ENCODE results near the gene ASPDH. TPM values are rescaled to one million over a fixed set of nuclear protein-coding genes. Genes with fewer than 3 reads are reported as not detected.
A peak's percentile ranks its signal among the peaks of the same experiment; 100 is the strongest.

Gene ASPDH
- total RNA-seq, 2 donors from 2014 or later, result not detected

DNA sequence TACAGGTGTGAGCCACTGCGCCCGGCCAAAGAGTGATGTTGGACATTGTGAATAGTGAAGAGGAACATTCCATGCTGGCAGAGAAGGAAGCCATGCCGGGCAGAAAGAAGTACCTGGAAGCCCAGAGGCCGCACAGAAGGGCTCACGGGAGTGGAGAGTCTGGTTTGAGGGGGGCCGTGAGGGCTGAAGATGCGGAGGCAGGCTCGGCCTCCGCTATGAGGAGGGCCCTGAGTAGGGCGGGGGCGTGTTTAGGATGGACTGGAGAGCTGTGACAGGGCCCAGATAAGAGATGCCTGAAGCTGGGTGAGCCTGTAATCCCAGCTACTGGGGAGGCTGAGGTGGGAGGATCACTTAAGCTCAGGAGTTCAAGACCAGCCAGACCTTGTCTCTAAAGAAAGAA, 4.3 kb downstream of the ASPDH start:
- no peak for DNase-seq (ENCODE audit: low spot score in 2 of 2)
- no peak for ATAC-seq
- Mint-ChIP-seq H3K9me3 (no peaks in the 10 kb centered on the region), H3K36me3 (peaks cover 0 to 6% of the 10 kb centered on the region in 2 donors), H3K27ac (peak overlapping the region in 1 of 2 donors; percentile 60)

DNA sequence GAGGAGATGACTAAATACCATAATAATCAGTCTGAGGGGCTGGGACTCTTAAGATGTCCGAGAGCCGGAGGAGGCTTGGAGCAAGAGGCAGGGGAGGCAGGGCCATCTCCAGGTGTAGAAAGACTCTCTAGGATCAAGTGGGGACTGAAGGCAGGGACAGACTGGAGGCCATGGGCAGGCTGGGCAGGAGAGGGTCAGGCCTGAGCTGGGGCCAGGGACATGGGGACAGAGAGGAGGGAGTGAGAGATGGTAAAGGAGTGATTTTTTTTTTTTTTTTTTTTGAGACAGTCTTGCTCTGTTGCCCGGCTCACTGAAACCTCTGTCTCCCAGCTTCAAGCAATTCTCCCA, 4.9 kb downstream of the ASPDH start:
- no peak for ATAC-seq
- Mint-ChIP-seq H3K36me3 (peaks cover 0 to 6% of the 10 kb centered on the region in 2 donors), H3K27ac (peak overlapping the region; percentile 60 to 65)

DNA sequence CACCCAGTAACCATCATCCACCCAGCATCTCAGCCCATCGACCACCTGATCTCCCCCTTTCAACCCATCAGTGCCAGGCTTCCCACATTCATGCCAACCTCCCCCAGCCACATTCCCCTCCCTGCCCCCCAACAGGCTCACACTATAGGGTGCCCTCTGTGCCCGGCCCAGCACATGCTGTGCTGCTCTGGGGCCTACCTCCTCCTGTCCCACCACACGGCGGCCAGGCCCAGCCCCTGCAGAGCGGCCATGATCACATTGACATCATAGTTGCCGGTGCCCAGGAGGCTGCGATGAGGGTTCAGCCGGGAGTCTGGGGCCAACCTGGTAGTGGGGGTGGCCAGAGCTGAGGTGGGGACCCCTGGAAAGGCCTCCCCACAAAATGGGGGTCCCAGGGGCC, 6.3 kb downstream of the ASPDH start:
- peaks cover 0 to 6% of the 10 kb centered on the region in 2 donors for H3K36me3 Mint-ChIP-seq
- peak overlapping the region; percentile 60 to 89 for H3K27ac Mint-ChIP-seq

More for the DNA sequence above, 4.9 kb downstream of the ASPDH start:
- DNase-seq (ENCODE audit: low spot score in 2 of 2), result no peak
- no peaks in the 10 kb centered on the region for H3K9me3 Mint-ChIP-seq

DNA sequence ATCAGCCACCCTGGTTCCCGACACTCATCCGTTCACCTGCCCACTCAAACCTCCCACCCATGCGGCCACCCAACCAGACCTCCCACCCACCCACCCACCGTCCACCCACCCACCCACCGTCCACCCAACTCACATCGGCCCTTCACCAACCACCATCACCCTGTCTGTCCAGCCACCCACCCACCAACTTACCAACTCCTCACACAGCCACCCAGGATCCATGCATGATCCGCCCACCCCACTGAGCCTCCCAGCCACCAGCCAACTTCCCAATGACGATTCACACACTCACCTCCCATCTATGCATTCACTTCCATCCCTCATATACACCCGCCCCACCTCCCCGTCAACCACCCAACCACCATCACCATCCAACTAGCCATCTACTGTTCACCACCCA, 7.0 kb downstream of the ASPDH start:
- Mint-ChIP-seq H3K9me3 (no peaks in the 10 kb centered on the region), H3K27ac (no peak overlapping the region), H3K36me3 (peaks cover 0 to 6% of the 10 kb centered on the region in 2 donors)
- no peak for ATAC-seq
- DNase-seq (ENCODE audit: low spot score in 2 of 2), result no peak

More for the DNA sequence above, 6.3 kb downstream of the ASPDH start:
- no peaks in the 10 kb centered on the region for H3K9me3 Mint-ChIP-seq
- no peak for ATAC-seq
- no peak for DNase-seq (ENCODE audit: low spot score in 2 of 2)

DNA sequence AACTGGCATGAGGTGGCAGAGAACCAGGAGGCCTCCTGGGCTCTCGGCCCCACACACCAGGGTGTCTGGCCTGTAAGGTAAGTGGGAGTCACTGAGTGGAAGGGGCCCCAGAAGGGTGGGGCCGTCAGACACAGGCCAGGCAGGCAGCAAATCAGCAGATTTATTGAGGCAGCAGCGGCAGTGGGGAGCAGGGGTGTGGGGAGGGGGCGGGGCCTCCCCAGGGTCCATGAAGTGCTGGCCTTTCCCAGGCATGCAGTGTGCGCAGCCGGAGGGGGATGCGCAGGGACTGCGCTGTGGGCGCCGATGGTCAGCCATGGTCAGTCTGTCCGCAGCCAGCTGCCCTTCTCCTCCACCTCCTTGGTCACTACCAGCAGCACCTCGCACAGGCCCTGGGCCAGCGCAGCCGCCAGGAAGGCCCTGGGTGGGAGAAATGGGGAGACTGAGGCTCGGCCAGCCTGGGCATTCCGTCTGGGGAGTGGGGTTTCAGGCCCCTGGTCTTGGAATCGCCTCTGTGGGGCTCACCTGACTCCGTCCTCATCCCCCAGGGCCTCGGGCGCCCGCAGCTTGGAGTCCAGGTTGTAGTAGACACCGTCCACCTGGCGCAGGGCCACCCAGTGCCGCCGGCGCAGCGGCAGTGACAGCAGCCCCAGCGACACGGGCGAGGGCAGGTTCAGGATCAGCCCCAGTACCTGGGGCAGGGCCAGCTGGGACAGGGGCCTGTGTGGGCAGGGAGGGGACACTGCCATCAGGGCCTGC, 7.7 kb downstream of the ASPDH start:
- no peak for DNase-seq (ENCODE audit: low spot score in 2 of 2)
- Mint-ChIP-seq H3K36me3 (peaks cover 0 to 6% of the 10 kb centered on the region in 2 donors), H3K9me3 (no peaks in the 10 kb centered on the region), H3K27ac (no peak overlapping the region)
- ATAC-seq, result no peak

DNA sequence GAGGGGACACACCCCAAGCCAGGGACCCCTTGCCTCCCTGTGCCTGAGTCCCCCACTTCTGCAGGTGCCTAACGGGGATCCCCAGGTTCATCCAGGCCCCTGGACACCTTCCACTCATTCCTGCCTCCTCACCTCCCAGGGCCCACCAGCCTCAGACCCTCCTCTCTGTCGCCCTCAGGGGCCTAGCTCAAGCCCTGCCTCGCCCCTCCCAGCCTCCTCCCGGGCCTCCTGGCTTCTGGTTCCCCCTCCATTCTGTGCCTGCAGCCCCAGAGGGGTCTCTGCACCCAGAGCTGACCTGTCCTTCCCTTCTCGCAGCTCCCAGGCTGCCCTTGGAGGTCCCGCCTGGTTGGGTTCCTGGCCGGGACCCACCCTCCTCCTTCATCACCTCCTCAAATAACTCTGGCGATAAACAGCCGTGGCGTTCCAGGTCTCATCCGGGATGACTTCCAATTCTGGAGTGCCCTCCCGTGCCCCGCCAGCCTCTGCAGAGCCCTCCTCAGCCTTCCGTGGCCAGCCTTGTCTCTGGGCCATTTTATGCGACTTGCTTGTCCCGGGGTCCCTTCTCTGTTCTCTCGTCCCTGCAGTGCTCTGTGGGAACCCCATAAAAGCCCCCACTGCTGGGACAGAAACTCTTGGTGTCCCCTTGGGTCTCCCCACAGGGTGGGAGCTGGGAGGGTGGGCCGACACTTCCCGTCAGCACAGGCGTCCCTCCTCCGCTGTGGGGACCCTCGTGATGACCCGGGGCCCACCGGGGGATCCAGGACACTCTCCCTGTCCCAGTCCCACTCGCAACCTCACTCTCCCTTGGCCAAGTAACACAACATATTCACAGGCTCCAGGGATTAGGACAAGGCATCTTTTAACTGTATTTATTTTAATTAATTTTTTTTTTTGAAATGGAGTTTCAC, 11.9 kb downstream of the ASPDH start:
- DNase-seq (ENCODE audit: low spot score in 2 of 2) (no peak), ATAC-seq (no peak)
- Mint-ChIP-seq H3K9me3 (no peaks in the 10 kb centered on the region), H3K27ac (peak overlapping the region; percentile 55 to 65), H3K36me3 (no peaks in the 10 kb centered on the region)

DNA sequence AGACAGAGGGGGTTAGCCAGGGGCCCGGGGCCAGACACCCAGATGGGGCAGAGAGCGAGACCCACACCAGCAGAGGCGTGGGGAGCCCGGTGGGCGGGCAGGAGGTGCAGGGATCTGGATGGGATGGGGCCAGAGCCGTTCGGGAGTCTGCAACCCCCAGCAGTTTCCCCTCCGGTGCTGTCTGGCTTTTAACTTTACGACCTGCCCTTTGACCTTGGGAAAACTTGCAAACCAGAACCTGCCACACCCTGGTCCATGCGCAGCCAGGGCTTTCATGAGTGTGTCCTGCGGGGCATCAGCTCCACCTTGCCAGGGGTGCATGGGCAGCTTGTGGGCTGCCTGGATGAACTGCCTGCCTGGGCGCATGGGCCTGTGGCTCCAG, 12.5 kb downstream of the ASPDH start:
- Mint-ChIP-seq H3K9me3 (no peaks in the 10 kb centered on the region), H3K36me3 (no peaks in the 10 kb centered on the region), H3K27ac (peak overlapping the region in 1 of 2 donors; percentile 65)
- no peak for DNase-seq (ENCODE audit: low spot score in 2 of 2)
- ATAC-seq, result peak in 1 of 2 donors; percentile 35

DNA sequence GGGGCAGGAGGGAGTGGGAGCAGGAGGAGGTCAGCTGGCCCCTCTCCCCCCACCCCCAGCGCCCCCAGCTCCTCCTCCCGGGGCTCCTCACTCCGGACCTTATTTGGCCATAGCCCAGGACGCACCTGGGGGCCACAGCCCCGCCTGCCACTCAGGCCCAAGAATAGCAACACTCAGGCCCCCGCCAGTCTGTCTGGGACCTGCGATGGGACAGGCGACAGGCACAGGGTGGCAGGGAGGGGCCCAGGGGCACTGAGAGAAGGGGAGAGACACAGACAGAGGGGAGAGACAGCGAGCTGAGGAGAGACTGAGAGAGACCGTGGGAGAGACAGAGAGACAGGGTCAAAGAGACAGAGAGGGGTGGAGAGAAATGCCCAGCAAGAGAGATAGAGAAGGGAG, 13.0 kb downstream of the ASPDH start:
- H3K9me3 Mint-ChIP-seq, result no peaks in the 10 kb centered on the region
- no peaks in the 10 kb centered on the region for H3K36me3 Mint-ChIP-seq
- ATAC-seq, result peak in 1 of 2 donors; percentile 24
- H3K27ac Mint-ChIP-seq, result peak overlapping the region in 1 of 2 donors; percentile 65
- DNase-seq (ENCODE audit: low spot score in 2 of 2), result no peak

DNA sequence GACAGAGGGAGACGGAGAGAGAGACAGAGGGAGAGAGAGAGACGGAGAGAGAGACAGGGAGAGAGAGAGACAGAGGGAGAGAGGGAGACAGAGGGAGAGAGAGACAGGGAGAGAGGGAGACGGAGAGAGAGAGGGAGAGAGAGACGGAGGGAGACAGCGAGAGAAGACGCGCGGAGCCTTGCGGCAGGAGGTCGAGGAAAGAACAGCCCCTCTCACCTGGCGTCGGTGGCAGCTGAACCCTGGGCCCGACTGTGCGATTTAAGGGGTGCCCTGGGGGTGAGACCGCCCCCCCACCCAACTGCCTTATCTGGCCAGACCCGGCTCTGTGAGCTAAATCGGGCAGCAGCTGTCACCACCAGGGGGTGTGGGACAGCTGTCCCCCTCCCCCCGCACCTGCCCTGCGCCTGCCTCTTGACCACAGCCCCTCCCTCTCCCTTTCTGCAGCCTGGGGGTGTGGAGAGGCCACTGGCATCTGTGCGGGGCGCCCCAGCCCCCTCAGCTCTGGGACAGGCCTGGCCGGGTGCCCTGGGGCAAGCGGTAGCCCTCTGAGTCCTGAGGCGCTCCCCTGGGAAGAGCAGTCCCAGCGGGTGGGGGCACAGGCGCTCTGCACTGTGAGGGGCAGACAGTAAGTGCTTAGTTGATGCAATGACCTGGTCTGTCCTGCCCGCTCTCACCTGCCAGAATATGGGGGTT, 13.5 kb downstream of the ASPDH start:
- ATAC-seq, result peak in 1 of 2 donors; percentile 54
- no peak overlapping the region for H3K27ac Mint-ChIP-seq

DNA sequence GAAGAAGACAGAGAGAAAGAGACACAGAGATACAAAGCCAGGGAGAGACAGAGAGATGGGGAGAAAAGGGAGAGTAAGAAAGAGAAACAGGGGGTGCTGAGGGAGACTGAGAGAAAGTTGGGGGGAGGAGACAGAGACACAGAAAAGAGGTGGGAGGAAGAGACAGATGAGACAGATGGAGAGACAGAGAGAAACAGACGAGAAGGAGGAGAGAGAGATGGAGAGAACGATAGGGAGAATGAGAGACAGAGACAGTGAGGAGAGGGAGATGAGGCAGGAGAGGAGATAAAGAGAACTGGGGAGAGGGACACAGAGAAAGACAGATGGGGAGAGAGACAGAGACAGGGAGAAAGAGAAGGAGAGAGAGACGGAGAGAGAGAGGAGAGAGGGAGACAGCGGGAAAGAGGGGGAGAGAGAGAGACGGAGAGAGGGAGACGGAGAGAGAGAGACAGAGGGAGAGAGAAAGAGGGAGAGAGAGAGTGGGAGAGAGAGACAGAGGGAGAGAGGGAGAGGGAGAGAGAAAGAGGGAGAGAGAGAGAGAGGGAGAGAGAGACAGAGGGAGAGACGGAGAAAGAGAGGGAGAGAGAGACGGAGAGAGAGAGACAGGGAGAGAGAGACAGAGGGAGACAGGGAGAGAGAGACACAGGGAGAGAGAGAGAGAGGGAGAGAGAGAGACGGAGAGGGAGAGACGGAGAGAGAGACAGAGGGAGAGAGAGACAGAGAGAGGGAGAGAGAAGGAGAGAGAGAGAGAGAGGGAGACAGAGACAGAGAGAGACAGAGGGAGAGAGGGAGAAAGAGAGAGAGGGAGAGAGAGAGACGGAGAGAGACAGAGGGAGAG, 15.3 kb downstream of the ASPDH start:
- no peak overlapping the region for H3K27ac Mint-ChIP-seq
- no peaks in the 10 kb centered on the region for H3K36me3 Mint-ChIP-seq
- ATAC-seq (no peak), DNase-seq (ENCODE audit: low spot score in 2 of 2) (no peak)
- no peaks in the 10 kb centered on the region for H3K9me3 Mint-ChIP-seq

More for the DNA sequence above, 13.5 kb downstream of the ASPDH start:
- H3K36me3 Mint-ChIP-seq, result no peaks in the 10 kb centered on the region
- DNase-seq (ENCODE audit: low spot score in 2 of 2), result no peak
- no peaks in the 10 kb centered on the region for H3K9me3 Mint-ChIP-seq

DNA sequence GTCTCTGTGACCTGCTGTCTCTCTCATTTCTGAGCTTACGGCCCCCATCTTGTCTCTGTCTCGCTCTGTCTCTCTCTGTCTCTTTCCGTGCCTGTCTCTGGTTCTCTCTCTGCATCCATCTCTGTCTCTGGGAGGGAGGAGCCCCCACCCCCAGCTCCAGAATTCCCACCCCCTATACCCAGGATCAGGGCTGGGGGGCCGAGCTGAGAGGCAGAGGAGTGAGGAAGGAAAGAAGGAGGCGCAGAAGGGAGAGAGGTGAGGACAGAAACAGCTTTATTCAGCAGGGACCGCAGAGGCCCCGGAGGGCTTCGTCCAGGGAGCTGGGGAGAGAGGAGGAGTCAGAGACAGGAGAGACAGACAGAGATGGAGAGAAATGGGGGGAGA, 16.7 kb downstream of the ASPDH start:
- Mint-ChIP-seq H3K9me3 (no peaks in the 10 kb centered on the region), H3K27ac (no peak overlapping the region), H3K36me3 (no peaks in the 10 kb centered on the region)
- no peak for ATAC-seq
- no peak for DNase-seq (ENCODE audit: low spot score in 2 of 2)

DNA sequence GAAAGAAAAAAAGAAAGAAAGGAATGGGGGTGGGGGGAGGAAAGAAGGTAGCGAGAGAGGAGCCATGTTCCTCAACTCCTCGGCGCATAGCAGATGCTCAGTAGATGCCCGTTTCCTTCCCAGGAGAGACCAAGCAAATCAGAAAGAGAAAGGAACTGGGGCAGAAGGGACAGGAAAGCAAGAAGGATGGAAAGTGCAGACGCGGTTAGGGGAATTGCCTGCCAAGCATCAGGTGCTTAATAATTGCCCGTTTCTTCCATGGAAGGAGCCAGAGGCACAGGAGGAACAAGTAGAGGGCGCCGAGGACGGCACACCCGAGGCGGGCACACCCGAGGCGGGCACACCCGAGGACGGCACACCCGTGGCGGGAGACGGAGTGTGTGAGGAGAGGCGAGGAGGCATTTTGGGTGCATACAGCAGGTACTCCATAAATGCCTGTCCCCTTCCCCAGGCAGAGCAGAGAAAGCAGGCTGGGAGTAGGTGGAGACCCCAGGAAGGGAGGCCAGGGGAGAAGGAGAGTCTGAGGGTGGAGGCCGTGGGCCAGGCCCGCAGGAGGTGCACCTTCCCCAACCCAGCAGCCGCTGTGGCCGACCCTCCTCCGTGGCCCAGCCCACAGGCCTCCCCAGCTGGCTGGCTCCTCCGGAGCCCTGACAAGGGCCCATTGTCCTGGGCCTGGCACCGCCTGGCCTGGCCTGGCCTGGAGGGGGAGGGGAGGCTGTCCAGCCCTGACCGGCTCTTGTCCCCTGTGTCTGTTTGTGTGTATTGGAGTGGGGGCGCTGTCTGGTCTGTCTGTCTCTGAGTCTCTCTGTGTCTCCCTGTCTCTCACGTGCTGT, 17.3 kb downstream of the ASPDH start:
- DNase-seq (ENCODE audit: low spot score in 2 of 2) (peak in 1 of 2 donors; percentile 42), ATAC-seq (no peak)
- H3K9me3 Mint-ChIP-seq, result no peaks in the 10 kb centered on the region
- no peak overlapping the region for H3K27ac Mint-ChIP-seq
- no peaks in the 10 kb centered on the region for H3K36me3 Mint-ChIP-seq

DNA sequence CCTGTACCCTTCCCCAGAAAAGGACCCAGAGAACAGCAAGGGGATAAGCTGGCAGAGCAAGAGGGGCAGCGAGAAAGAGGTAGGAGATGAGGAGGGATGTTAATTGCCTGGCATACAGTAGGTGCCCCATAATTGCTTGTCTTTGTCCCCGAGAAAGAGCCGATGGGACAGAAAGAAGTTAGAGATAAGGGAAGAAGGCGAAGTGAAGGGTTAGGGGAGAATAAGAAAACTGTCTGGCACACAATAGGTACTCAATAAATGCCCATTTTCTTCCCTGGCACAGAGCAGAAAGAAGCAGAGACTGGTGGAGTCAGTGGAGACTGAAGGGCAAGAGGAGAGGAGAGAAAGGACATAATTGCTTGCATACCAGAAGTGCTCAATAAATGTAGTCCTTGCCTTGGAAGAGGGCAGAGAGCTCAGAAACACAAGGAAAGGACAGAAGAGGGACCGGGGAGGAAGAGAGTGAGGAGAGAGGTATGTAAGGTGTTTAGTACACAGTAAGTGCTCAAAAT, 18.6 kb downstream of the ASPDH start:
- ATAC-seq (no peak), DNase-seq (ENCODE audit: low spot score in 2 of 2) (no peak)
- no peaks in the 10 kb centered on the region for H3K9me3 Mint-ChIP-seq
- H3K27ac Mint-ChIP-seq, result peak overlapping the region in 1 of 2 donors; percentile 45
- H3K36me3 Mint-ChIP-seq, result no peaks in the 10 kb centered on the region

DNA sequence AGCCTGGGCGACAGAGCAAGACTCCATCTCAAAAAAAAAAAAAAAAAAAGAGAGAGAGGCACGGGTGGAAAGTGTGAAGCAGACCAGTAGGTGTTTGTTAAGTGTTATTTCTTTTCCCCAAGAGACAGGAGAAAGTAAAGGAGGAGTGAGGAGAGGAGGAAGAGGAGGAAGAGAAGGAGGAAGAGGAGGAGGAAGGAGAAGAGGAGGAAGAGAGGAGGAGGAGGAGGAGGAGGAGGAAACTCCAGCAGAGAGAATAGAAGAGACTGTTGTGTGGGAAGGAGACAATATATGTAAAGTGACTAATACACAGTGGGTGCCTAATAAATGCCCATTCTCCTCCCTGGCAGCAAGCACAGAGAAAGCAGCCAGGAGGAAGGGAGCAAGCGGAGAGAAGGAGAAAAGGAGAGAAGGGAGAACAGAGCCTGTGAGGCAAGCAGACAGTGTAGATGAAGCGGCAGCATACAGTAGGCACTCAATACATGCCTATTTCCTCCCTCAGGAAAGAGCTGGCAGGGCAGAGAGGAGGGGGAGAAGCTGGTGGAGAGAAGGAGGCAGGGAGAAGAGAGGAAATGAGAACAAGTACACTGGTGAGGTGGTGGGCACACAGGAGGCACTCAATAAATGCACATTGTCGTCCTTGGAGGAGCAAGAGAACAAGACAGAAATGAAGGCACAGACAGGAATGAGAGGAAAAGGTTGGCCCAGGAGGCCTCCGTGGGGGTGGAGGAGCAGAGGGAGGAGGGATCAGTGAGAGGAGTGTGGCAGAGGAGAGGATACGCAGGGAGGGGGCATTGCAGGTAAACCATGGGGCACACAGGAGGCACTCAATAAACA, 19.3 kb downstream of the ASPDH start:
- Mint-ChIP-seq H3K27ac (peak overlapping the region in 1 of 2 donors; percentile 45), H3K36me3 (no peaks in the 10 kb centered on the region)

More for the DNA sequence above, 19.3 kb downstream of the ASPDH start:
- DNase-seq (ENCODE audit: low spot score in 2 of 2) (no peak), ATAC-seq (no peak)
- H3K9me3 Mint-ChIP-seq, result no peaks in the 10 kb centered on the region

Measured in activated naive CD4-positive, alpha-beta T cell treated with anti-CD3 and anti-CD28 coated beads, Interleukin-2, amount 50 U/mL, for 72 hours (primary cell).